IPS DF 19.7 (cell line): ENCODE measurements around the gene ATP2C2.

Experiments used
- DNase-seq: peaks from one replicate; pipeline ENCODE4 v3.0.0-alpha.2; 2013; ENCODE audit warnings: low read depth, low spot score

Gene ATP2C2

GRCh38 chr16:84511180-84511800 lies 143.0 kb downstream of the ATP2C2 start:
- DNase-seq = no peak

- DNase-seq = no peak
These were observed 143.5 kb downstream of the ATP2C2 start for GRCh38 chr16:84511831-84512230.

- no peak for DNase-seq
These were observed 144.8 kb downstream of the ATP2C2 start for GRCh38 chr16:84513123-84513522.

- no peak for DNase-seq
These were observed 145.3 kb downstream of the ATP2C2 start for GRCh38 chr16:84513666-84514065.
